ENCODE results near the gene WNT9A. TPM values are rescaled to one million over a fixed set of nuclear protein-coding genes. Genes with fewer than 3 reads are reported as not detected.

The WNT9A gene
- total RNA-seq, 2 donors from 2014 or later: 1.2 to 1.7 TPM

GRCh38 chr1:227955808-227956207, 8.1 kb upstream of the WNT9A start:
- no peak overlapping the region for H3K27ac ChIP-seq (ENCODE audit: low read depth, low read length)
- no peaks in the 10 kb centered on the region for H3K36me3 ChIP-seq (ENCODE audit: control insufficient read depth, insufficient read depth, low read length)
- Mint-ChIP-seq H3K36me3 (ENCODE audit: low read depth) (no peaks in the 10 kb centered on the region), H3K4me1 (no peaks in the 10 kb centered on the region), H3K4me3 (no peak overlapping the region), H3K9me3 (peaks cover 3% of the 10 kb centered on the region), H3K27me3 (ENCODE audit: insufficient read depth) (peaks cover 53% of the 10 kb centered on the region), H3K27ac (no peak overlapping the region)
- no peaks in the 10 kb centered on the region for H3K4me1 ChIP-seq (ENCODE audit: control insufficient read depth, insufficient read depth, low read length)
- H3K9me3 ChIP-seq (ENCODE audit: control insufficient read depth, low read length): peaks cover 15% of the 10 kb centered on the region
- DNase-seq: no peak
- TF ChIP-seq CTCF (conservative IDR thresholded peaks at IDR 0.05): no peak
- peaks cover 13% of the 10 kb centered on the region for H3K27me3 ChIP-seq (ENCODE audit: control insufficient read depth, insufficient read depth, low read length, poor library complexity, severe bottlenecking)
- H3K9ac ChIP-seq (ENCODE audit: extremely low read depth, low read length, poor library complexity, severe bottlenecking): no peak overlapping the region
- H3K4me3 ChIP-seq (ENCODE audit: low read length): no peak overlapping the region

DNA sequence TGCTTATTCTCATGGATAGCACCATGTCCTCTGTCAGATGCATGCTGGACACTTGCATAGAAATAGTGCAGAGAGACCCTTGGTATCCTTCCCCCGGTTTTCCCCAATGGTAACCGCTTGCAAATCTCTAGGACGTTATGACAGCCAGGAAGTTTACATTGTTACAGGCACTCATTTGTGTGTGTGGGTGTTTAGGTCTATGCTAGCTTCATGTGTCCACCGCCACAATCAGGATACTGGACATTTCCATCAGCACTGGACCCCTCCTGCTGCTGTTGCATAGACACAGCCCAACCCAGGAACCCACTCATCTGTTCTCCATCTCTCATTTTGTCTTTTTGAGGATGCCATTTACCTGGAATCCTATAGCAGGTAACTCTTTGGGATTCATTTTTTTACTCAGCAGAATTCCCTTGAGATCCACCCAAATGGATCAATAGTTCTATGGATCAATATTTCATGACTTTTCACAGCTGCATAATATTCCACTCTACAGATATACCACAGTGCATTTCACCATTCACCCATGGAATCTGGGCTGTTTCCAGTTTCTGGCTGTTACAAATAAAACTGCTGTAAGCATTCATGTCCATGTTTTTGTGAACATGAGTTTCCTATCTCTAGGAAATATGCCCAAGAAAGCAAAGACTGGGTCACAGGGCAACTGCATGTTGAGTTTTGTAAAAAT, 6.6 kb upstream of the WNT9A start:
- H3K27ac ChIP-seq (ENCODE audit: low read depth, low read length): no peak overlapping the region
- Mint-ChIP-seq H3K27me3 (ENCODE audit: insufficient read depth) (peaks cover 67% of the 10 kb centered on the region), H3K4me3 (no peak overlapping the region), H3K36me3 (ENCODE audit: low read depth) (no peaks in the 10 kb centered on the region), H3K27ac (no peak overlapping the region), H3K9me3 (peaks cover 3% of the 10 kb centered on the region), H3K4me1 (no peaks in the 10 kb centered on the region)
- H3K36me3 ChIP-seq (ENCODE audit: control insufficient read depth, insufficient read depth, low read length): no peaks in the 10 kb centered on the region
- 57 to 63% methylated on average over 4 of the region's 4 CpGs for WGBS, 2 experiments (ENCODE audit: insufficient coverage in 1 of 2, insufficient read length in 1 of 2)
- no peak overlapping the region for H3K9ac ChIP-seq (ENCODE audit: extremely low read depth, low read length, poor library complexity, severe bottlenecking)
- peaks cover 15% of the 10 kb centered on the region for H3K9me3 ChIP-seq (ENCODE audit: control insufficient read depth, low read length)
- H3K4me1 ChIP-seq (ENCODE audit: control insufficient read depth, insufficient read depth, low read length): no peaks in the 10 kb centered on the region
- H3K27me3 ChIP-seq (ENCODE audit: control insufficient read depth, insufficient read depth, low read length, poor library complexity, severe bottlenecking): peaks cover 19% of the 10 kb centered on the region
- H3K4me3 ChIP-seq (ENCODE audit: low read length): no peak overlapping the region
- TF ChIP-seq CTCF (conservative IDR thresholded peaks at IDR 0.05): peak; percentile 9
- DNase-seq: no peak

DNA sequence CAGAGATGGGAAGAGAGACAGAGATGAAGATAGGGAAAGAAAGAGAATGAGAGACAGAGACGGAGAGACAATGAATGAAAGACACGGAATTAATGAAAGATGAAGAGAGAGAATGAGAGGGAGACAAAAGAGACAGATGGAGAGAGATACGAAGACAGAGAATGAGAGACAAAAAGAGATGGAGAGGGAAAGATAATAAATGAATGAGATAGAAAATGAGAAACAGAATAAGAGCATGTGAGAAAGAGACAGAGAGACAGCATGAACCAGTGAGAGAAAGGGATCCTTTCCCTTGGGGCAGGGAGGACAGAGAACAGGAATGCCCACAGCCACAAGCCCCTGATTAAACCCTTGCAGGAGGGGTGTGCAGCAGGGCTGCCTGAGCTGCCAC, 5.3 kb upstream of the WNT9A start:
- 90 to 91% methylated on average over 3 of the region's 3 CpGs for WGBS, 2 experiments (ENCODE audit: insufficient coverage in 1 of 2, insufficient read length in 1 of 2)
- no peak overlapping the region for H3K9ac ChIP-seq (ENCODE audit: extremely low read depth, low read length, poor library complexity, severe bottlenecking)
- no peak overlapping the region for H3K4me3 ChIP-seq (ENCODE audit: low read length)
- H3K27ac ChIP-seq (ENCODE audit: low read depth, low read length): no peak overlapping the region
- peaks cover 15% of the 10 kb centered on the region for H3K9me3 ChIP-seq (ENCODE audit: control insufficient read depth, low read length)
- H3K4me1 ChIP-seq (ENCODE audit: control insufficient read depth, insufficient read depth, low read length): no peaks in the 10 kb centered on the region
- no peak for DNase-seq
- peaks cover 3% of the 10 kb centered on the region for H3K9me3 Mint-ChIP-seq
- H3K27ac Mint-ChIP-seq: no peak overlapping the region
- H3K4me3 Mint-ChIP-seq: no peak overlapping the region
- H3K36me3 ChIP-seq (ENCODE audit: control insufficient read depth, insufficient read depth, low read length): no peaks in the 10 kb centered on the region
- no peaks in the 10 kb centered on the region for H3K36me3 Mint-ChIP-seq (ENCODE audit: low read depth)
- peaks cover 31% of the 10 kb centered on the region for H3K27me3 ChIP-seq (ENCODE audit: control insufficient read depth, insufficient read depth, low read length, poor library complexity, severe bottlenecking)
- H3K27me3 Mint-ChIP-seq (ENCODE audit: insufficient read depth): peaks cover 74% of the 10 kb centered on the region
- no peak for TF ChIP-seq CTCF (conservative IDR thresholded peaks at IDR 0.05)
- peaks cover 3% of the 10 kb centered on the region for H3K4me1 Mint-ChIP-seq

All from endodermal cell (in vitro differentiated cells).